Right ventricle myocardium superior (tissue), 1 donor: Measurements from ENCODE around the gene YTHDF1. TPM values are rescaled to one million over a fixed set of nuclear protein-coding genes. Genes with fewer than 3 reads are reported as not detected.
A peak's percentile ranks its signal among the peaks of the same experiment; 100 is the strongest.

Experiments
- ATAC-seq: fragments of 200-7000 bp; cut with Tn5 transposase; one replicate; pipeline ENCODE4 v1.9.1; 2020; ENCODE audit warnings: mild to moderate bottlenecking; ENCODE audit not compliant: poor library complexity
- DNase-seq: peaks from one replicate; pipeline ENCODE4 v3.0.0-alpha.2; 2020
- intact Hi-C: fragments of 100-400 bp; cut with DNase I; formaldehyde crosslinking; loops from one replicate; pipeline ENCODE4 v1.11.2; 2022
- total RNA-seq: library from RNA; stranded (reverse); fragmentation: NEBNext Ultra II Directional; extraction: Animal tissue kit (Norgen Biotek cat#: 25700); gene quantifications from one replicate; pipeline ENCODE4 v1.2.1, GENCODE V29; 2021
- donor health status: DM: no; HTN: yes; CAD: no; lungs with severe emphysema.

The YTHDF1 gene
- total RNA-seq, 1 donor from 2014 or later: 21.1 TPM

- intact Hi-C loops: loop anchor here (5.0 kb wide), 1 partner anchor 122 kb away; no protein-coding TSS in a partner anchor
- ATAC-seq: peak; percentile 39
- no peak for DNase-seq
Observed at GRCh38 chr20:63178889-63179686, 36.8 kb downstream of the YTHDF1 start.

GRCh38 chr20:63178446-63178820 is 37.5 kb downstream of the YTHDF1 start:
- DNase-seq (no peak), ATAC-seq (no peak)
- intact Hi-C loops: loop anchor here (5.0 kb wide), 1 partner anchor 121 kb away; no protein-coding TSS in a partner anchor

DNA sequence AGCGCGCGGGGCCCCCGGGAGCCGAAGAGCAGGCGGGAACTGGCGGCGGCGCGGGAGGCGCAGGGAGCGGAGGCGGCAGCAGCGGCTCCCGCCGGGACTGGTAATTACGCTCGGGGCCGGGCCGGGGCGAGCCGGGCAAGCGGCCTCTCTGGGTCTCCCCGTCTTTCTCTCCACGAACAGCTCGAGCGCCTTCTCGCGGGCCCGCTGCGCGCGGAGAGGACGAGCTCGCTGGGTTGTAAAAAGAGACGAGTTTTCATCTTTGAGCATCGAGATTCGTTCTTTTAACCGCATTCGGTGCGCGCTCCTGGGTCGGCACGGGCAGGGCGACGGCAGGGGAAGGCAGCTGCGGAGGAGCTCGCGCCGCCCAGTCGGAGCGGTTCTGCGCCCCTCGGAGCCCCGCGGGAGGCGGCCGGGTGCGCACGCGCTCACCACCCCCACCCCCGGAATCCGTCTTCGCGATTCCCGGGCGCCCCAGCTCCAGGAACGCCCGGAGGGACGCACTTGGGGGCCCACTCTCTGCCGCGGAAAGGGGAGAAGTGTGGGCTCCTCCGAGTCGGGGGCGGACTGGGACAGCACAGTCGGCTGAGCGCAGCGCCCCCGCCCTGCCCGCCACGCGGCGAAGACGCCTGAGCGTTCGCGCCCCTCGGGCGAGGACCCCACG is 38.0 kb downstream of the YTHDF1 start:
- ATAC-seq (no peak), DNase-seq (no peak)
- intact Hi-C loops: loop anchor here (5.0 kb wide), 1 partner anchor 121 kb away; no protein-coding TSS in a partner anchor

DNA sequence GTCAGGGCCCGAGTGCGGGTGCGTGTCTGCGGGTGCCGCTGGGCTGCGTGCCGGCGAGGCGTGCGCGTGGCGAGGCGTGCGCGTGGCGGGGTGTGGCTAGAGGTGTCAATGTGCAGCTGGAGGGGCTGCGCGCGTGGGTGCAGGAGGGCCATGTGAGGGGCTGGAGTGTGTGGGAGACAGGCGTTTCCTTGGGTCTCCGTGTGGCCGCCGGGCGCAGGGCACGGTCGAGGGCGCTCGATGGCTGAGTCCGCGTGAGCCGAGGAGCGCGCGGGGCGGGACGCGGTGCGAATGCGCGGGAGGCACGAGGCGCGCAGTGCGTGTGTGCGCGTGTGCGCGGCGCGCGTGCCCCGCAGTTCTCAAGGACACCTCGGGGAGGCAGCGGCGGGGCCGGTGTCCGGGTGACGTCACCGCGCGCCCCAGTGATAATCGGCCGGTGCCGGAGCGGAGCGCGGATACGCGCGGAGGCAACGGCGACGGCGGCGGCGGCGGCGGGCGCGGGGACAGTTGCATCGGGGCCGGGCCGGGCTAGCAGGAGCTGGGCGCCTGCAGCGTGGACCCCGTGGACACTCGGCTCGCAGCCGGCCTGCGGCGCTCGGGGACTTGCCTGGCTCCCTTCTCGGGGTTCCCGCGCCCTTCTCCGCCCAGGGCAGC is 38.7 kb downstream of the YTHDF1 start:
- DNase-seq: no peak
- intact Hi-C loops: loop anchor here (5.0 kb wide), 1 partner anchor 120 kb away; no protein-coding TSS in a partner anchor
- ATAC-seq: no peak

GRCh38 chr20:63176427-63177133 is 39.4 kb downstream of the YTHDF1 start:
- intact Hi-C loops: loop anchor here (5.0 kb wide), 1 partner anchor 119 kb away; no protein-coding TSS in a partner anchor
- no peak for ATAC-seq
- no peak for DNase-seq

DNA sequence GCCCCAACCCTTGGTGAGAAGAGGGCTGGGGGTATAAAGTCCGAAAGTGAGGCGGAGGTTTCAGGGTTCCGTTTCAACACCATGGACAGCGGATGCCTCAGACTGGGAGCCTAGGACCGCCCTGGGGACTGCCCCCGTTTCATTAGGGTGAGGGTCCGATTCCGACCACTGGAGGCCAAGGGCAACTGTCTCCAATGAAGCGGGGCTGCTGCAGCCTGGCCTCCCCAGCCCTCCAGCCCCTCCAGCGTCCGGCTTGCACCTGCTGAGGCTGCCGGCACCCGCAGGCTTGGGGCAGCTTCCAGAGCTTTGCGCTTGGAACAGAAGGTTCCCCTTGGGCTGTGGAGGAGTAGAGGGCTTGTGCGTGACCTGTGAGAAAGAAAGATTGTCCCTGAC is 39.9 kb downstream of the YTHDF1 start:
- ATAC-seq (no peak), DNase-seq (no peak)
- intact Hi-C loops: loop anchor here (5.0 kb wide), 1 partner anchor 119 kb away; no protein-coding TSS in a partner anchor

DNA sequence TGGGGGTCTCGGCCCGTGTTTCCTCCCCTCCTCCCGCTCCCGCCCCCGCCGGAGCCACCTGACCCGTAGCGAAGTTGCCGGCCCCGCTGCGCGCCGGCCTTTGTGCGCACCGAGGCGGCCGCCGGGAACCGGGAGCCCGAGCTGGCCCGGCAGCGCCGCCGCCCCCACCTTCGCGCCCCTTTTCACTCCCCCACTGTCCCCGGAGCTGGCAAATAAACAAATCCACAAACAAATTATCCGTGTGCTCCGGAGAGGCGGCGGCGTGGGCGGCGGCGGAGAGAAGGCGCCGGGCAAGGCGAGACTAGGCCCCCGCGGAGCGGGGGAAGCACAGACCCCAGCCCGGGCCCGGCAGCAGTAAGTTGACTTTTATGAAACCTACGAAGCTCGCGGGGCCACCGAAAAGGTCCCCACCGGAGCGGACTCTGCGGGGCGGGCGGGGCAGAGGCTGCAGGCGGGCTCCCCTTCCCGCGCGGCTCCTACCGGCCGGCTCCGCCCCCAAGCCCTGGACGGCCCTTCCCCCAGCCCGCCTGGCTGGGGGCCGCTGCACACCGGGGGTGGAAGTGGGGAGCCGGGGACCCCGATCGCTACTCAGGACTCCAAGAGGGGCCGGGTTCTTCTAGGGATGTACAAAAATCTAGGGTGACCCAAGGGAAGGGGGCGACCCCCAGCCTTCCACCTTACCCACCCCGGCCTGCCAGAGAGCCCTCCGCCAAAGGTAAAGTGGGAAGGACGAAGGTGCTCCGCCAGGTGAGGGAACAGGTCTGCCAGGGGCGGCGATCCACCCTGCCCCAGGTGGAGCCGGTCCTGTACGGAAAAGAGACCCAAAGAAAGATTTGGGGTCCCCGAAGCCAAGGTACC is 40.7 kb downstream of the YTHDF1 start:
- intact Hi-C loops: loop anchor here (5.0 kb wide), 1 partner anchor 118 kb away; no protein-coding TSS in a partner anchor
- DNase-seq: no peak
- no peak for ATAC-seq

GRCh38 chr20:63174309-63175037 is 41.5 kb downstream of the YTHDF1 start:
- intact Hi-C loops: loop anchor here (5.0 kb wide), 1 partner anchor 117 kb away; no protein-coding TSS in a partner anchor
- DNase-seq (no peak), ATAC-seq (no peak)

DNA sequence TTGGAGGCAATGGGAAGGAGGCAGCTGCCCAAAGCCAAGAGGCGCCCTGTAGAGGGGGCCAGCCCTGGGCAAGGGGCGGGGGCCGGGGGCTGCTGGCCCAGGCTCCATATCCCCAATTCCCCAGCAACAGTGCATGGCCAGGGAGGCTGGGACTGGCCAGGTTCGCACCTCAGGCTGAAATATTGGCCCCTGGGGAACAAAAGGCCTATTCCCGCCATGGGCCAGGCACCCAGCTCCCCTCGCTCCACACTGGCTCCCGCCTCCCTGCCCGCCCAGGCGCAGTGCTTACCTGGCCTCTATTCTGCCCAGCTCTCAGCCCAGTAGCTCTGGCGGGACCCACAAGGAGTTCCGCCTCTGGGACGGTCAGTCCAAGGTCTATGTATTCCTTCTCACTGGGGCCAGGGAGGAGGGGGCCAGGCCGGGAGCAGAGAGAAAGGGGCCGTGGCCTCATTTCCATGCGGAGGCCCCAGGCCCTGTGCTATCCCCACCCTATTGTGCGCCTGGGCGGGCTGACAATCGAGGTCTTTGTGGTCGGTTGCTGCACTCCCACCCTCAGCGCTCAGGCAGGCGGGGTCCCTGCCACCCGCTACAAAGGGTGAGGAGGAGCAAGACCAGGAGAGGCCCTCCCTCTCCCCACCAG is 42.3 kb downstream of the YTHDF1 start:
- ATAC-seq (no peak), DNase-seq (no peak)
- intact Hi-C loops: no loop called here

GRCh38 chr20:63172726-63173125 is 43.2 kb downstream of the YTHDF1 start:
- intact Hi-C loops: no loop called here
- DNase-seq: no peak
- ATAC-seq: no peak

DNA sequence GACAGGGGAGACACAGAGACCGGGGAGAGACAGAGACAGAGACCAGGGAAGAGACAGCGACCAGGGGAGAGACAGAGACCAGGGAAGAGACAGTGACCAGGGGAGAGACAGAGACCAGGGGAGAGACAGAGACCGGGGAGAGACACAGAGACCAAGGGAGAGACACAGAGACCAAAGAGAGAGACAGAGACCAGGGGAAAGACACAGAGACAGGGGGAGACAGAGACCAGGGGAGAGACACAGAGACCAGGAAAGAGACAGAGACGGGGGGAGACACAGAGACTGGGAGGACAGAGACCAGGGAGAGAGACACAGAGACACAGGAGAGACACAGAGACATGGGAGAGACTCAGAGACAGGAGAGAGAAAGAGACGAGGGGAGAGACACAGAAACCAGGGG is 43.9 kb downstream of the YTHDF1 start:
- intact Hi-C loops: no loop called here
- DNase-seq (no peak), ATAC-seq (no peak)

DNA sequence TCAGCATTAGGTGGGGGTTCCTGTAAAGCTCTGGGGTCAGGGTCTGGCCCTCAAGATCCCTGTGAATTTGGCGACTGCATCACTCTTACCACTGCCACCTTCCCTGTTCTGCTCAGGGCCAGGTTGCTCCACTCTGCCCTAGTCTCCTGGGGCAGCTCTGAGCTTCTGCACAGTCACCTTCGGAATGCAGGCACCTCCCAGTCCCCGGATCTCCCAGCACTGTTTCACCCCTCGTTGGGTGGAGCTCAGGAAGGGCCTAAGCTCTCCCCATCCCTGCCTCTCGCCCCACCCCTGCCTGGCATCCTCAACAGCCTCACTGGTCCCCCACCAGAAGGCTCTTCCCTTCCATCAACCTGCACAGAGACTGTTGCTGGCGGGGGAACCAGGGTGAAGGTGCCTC is 46.2 kb downstream of the YTHDF1 start:
- intact Hi-C loops: no loop called here
- no peak for ATAC-seq
- DNase-seq: no peak

DNA sequence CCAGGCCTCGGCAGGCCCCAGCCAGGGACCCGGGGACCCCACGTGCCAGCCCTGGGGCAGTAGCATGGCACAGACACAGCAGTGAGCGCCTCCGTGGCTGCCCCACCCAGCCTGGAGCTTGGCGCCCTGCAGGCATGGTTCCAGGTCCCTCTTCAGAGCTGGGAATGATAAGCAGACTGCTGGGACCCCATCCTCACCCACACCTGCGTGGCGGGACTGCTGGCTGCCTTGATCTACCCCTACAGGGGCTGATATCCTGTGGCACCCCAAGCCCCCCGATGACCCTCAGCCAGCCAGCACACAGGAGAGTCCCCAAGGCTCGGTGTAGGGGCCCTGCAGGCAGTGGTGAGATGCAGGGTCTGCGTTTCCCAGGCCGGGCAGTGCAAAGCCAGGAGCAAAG is 47.1 kb downstream of the YTHDF1 start:
- DNase-seq (no peak), ATAC-seq (no peak)
- intact Hi-C loops: no loop called here

- intact Hi-C loops: no loop called here
- no peak for ATAC-seq
- DNase-seq: peak; percentile 20
Observed at GRCh38 chr20:63167918-63168520, 47.9 kb downstream of the YTHDF1 start.

DNA sequence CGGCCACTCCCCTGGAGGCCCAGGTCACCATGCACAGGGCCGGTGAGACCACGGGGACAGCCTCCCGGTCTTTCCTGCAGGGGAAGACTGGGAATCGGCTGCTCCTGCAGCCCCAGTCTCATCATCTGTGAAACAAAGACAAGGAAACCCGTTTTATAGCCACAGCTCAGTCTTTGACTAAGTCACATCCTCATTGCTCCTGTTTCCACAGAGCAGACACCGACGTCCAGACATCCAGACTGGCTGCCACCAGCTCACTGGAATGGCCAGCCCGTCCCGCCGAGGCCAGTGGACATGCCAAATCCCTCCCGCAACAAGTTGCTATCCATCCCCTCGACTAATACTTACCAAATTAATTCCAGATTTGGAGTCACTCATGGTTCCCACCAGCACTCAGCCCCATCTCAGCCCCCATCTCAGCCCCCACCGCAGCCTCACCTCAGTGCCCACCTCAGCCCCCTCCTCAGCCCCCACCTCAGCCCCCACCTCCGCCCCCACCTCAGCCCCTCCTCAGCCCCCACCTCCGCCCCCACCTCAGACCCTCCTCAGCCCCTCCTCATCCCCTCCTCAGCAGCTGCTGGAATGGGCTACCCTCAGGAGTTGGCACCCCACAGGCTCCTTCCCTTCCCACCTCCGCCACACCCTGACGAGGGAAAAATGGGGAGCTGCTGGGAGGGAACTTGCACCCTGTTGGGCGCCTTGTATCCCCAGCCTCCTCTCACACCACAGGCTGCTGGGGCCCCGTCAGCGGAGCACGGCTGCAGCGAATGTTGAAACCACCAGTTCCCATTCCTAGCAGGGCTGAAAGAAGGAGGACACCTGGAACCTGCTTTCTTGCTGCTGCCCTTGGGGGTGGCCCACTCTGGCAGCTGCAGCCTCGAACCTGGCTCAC is 48.7 kb downstream of the YTHDF1 start:
- no peak for ATAC-seq
- DNase-seq: peak; percentile 15
- intact Hi-C loops: no loop called here
